ENCODE measurements around the gene LCT.

Gene LCT

DNA sequence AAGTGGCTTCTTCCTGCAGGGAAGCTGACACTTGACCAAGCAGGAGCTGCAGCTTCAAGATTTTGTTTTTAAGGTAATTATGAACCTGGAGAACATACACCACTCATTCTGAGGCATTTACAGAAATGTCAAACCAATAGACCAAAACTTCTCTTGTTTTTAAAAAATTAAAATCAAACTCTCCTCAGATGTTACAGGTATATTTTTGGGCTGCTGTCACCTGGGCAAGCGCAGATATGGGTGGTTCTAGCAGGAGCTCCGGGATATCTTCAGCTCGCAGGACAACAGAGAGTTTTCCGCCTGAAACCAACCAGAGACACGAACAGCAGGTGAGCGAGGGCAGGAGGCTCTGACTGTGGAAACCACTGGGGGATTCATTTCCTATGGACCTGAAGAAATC is 4.1 kb downstream of the LCT start:
- TF ChIP-seq, protein P1, sequence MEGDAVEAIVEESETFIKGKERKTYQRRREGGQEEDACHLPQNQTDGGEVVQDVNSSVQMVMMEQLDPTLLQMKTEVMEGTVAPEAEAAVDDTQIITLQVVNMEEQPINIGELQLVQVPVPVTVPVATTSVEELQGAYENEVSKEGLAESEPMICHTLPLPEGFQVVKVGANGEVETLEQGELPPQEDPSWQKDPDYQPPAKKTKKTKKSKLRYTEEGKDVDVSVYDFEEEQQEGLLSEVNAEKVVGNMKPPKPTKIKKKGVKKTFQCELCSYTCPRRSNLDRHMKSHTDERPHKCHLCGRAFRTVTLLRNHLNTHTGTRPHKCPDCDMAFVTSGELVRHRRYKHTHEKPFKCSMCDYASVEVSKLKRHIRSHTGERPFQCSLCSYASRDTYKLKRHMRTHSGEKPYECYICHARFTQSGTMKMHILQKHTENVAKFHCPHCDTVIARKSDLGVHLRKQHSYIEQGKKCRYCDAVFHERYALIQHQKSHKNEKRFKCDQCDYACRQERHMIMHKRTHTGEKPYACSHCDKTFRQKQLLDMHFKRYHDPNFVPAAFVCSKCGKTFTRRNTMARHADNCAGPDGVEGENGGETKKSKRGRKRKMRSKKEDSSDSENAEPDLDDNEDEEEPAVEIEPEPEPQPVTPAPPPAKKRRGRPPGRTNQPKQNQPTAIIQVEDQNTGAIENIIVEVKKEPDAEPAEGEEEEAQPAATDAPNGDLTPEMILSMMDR (IDR thresholded peaks at IDR 0.05; ENCODE audit: low read depth, low read length), result no peak
- no peak for DNase-seq (ENCODE audit: extremely low read depth, low read depth)

DNA sequence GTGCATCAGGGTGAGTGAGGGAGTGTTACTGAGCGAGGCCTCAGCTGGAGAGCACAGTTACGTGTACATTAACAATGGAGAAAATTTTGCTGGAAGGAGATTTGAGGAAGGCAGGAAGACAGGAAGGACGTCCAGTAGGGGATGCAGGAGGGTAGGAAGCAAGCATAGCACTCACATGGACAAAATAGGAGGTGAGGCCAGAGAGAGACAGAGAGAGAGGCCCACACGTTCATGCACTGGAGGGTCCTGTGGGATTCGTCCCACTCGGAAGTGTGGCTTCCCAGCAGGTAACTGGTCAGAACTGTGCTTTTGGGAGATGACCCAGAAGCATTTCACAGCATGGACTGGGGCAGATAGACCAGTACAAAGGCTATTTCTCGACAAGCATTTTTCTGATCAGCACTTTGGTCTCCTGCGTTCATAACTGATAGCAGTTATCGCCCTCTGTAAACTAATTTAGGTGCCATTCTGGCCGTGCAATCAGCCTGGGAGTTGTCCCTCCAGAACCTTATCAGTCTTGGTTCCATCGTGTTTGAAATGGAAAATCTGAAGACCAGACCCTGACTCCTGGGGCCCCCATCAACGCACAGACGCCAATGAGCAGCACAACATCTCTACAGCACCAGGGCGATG is 5.7 kb downstream of the LCT start:
- TF ChIP-seq, protein P1 (IDR thresholded peaks at IDR 0.05; ENCODE audit: low read depth, low read length), result no peak
- DNase-seq (ENCODE audit: extremely low read depth, low read depth), result no peak

DNA sequence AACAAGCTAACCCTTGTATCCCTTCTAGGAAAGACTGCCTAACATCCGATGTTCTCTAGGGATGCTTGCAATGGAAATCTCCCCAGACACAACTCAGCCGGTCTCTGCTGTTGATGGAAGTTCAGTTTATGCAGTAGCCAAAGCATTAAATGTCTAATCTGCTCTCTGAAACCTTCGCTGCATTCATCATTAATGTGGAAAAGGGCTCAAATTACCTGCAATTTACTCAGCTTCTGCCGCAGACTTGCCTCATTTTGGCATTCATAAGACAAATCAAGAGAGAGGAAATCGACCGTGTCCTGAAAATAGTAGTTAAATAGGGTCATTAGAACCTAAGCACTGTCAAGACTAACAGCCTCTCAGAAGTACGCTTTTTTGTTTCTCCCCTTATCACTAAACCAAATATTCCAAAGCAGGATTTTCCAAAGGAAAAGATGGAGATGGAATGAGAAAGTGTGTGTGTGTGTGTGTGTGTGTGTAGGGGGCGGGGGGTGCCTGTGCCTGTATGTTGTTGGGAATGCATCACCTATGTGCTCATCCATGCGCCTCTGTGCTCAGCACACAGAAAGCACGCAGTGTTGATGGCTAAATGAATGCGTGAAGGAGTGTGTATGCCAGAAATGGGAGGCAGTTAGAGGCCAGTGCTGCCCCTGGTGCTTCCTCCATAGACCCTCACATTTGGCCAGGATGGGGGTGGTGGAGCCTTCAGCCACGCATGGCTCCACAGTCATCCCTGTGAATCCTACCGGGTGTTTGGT is 7.4 kb downstream of the LCT start:
- DNase-seq (ENCODE audit: extremely low read depth, low read depth), result no peak
- TF ChIP-seq, protein P1 (IDR thresholded peaks at IDR 0.05; ENCODE audit: low read depth, low read length), result no peak

DNA sequence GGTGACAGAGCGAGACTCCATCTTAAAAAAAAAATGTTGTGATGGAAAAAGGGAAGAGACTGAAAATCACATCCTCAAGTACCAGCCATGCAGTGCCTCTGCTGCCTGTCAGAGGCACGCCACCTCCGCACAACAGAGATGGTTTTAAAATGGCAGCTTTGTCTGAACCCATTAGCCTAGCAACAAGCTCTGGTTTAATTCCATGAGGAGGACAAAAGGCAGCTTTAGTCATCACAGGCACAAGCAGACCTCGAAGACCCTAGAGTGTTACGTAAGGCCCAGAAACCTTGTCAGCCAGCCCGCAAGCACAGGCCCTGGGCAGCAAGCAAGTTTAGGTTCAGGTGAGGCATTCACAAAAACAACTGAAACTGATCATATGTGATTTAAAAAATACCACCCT is 10.4 kb downstream of the LCT start:
- no peak for DNase-seq (ENCODE audit: extremely low read depth, low read depth)

DNA sequence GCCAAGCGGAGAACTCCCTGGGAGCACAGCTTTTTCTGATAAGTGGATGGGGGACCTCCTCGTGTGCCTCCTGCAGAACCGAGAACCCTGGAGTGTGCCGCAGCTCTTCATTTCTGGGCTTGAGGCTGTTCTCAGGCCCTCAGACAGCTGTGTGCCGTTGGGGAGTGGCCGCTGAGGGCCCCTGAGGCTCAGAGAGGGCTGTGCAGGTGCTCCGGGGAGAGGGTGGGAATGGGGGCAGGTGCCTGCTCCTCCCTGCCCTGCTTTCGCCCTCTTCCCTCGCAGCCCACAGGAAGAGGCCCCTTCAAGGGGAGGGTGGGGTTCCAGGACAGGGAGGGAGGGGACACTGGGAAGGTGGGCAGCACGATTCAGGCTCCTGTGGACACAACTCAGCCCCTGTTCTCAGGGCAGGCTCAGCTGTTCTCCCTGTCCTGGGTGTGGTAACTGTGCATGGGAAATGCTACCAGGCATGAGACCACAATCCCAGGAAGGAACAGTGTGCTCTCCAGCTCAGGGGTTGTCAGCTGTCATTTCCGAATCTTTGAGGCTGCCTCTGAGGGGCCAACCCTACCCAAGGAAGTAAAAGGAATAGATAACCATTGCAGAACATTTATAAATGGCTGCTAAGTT is 11.3 kb downstream of the LCT start:
- DNase-seq (ENCODE audit: extremely low read depth, low read depth), result no peak
- TF ChIP-seq, protein P1 (IDR thresholded peaks at IDR 0.05; ENCODE audit: low read depth, low read length), result no peak

More for the DNA sequence above, 10.4 kb downstream of the LCT start:
- TF ChIP-seq, protein P1 (IDR thresholded peaks at IDR 0.05; ENCODE audit: low read depth, low read length), result no peak

DNA sequence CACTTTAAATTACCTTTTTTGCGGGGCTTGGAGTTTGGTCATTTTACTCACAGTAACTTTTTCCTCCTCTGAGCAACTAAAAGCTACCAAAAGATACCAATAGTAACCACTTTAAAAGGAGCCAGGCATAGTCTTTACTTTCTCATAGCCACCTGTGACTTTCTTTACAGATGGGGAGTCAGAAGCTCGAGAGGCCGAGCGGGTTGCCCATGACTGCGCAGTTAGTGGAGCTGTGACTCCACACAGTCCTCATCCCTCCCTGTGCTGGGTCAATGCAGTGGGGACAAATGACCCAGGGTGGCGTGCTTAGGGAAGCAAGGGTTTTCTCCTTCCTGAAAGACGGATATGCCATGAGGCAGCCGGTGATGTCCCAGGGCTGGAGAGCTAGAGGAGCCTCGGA is 11.9 kb downstream of the LCT start:
- TF ChIP-seq, protein P1 (IDR thresholded peaks at IDR 0.05; ENCODE audit: low read depth, low read length), result no peak
- DNase-seq (ENCODE audit: extremely low read depth, low read depth), result no peak

DNA sequence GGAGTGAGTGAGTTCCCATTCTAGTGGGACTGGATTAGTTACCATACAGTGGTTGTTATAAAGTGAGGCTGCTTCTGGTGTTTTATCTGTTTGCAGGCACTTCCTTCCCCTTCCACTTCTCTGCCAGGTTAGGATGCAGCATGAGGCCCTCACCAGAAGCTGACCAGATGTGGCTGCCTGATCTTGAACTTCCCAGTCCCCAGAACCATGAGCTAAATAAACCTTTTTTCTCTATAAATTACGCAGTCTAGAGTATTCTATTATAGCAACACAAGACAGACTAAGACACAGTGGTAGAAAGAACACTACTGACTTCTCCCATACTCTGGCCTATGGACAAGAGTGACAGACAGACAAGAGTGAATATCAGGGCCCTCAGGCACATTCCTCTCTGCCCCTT is 14.1 kb downstream of the LCT start:
- TF ChIP-seq, protein P1 (IDR thresholded peaks at IDR 0.05; ENCODE audit: low read depth, low read length), result no peak
- no peak for DNase-seq (ENCODE audit: extremely low read depth, low read depth)

Data from AG09319 (cell line).